Pancreas (tissue), 10 donors: ENCODE measurements around the gene CD36. TPM values are rescaled to one million over a fixed set of nuclear protein-coding genes. Genes with fewer than 3 reads are reported as not detected.
A peak's percentile ranks its signal among the peaks of the same experiment; 100 is the strongest.

Experiments used
- ATAC-seq, 4 donors: fragments of 200-7000 bp; cut with Tn5 transposase; one replicate each; pipeline versions ENCODE4 v1.8.0 to v1.9.1; 2020; ENCODE audit warnings: mild to moderate bottlenecking in 4 of 4, moderate library complexity in 4 of 4
- DNase-seq, 6 donors: peaks; one replicate each; pipeline ENCODE4 v3.0.0-alpha.2; 2020
- FAIRE-seq: peaks from 2 replicates; lab custom pipeline; 2012; peaks lifted over from hg19 to GRCh38; lab: Jason Lieb, UNC
- H3K27ac ChIP-seq, 4 donors: fragments of 200-600 bp; sonication (generic); 1 replicate in 3 of 4; 2 replicates in 1 of 4; pipeline versions ENCODE4 v1.5.0 to v1.8.0; 2020
- H3K27me3 ChIP-seq, 4 donors: fragments of 200-600 bp; one replicate each; pipeline ENCODE4 v1.8.0; 2021
- H3K36me3 ChIP-seq, 3 donors: fragments of 200-600 bp; sonication (generic) in 1 of 3; one replicate each; pipeline versions ENCODE4 v1.5.0 to v1.8.0; 2020 to 2021
- H3K4me1 ChIP-seq, 3 donors: fragments of 200-600 bp; one replicate each; pipeline ENCODE4 v1.8.0; 2021
- H3K4me3 ChIP-seq, 4 donors: fragments of 200-600 bp; sonication (generic) in 2 of 4; one replicate each; pipeline versions ENCODE4 v1.5.0 to v1.8.0; 2020 to 2021
- H3K9me3 ChIP-seq, 4 donors: fragments of 200-600 bp; one replicate each; pipeline ENCODE4 v1.8.0; 2021
- CTCF ChIP-seq, 4 donors: fragments of 200-600 bp; sonication (generic) in 3 of 4; IDR thresholded peaks; one replicate each; pipeline versions ENCODE4 v1.5.0 to v1.8.0; 2021; ENCODE audit warnings: antibody characterized with exemption in 4 of 4
- WGBS, 2 donors: extraction: QIAGEN DNeasy Blood & Tissue Kit; methylation state at CpG; one replicate each; pipeline ENCODE4 v1.1.7; 2013; 5-methylcytosine and 5-hydroxymethylcytosine counted together
- intact Hi-C, 3 donors: fragments of 100-400 bp; cut with DNase I; formaldehyde crosslinking; loops; one replicate each; pipeline versions ENCODE4 v1.11.1 to v1.14.2; 2022
- polyA plus RNA-seq, 2 donors: library from polyadenylated mRNA; stranded (reverse); fragments of 200-250 nt; gene quantifications; one replicate each; pipeline ENCODE4 v1.2.3, GENCODE V29; 2013
- total RNA-seq, 6 donors: library from RNA; stranded (reverse); fragmentation: NEBNext Ultra II Directional in 4 of 6; extraction: Animal tissue kit (Norgen Biotek cat#: 25700) in 4 of 6; gene quantifications; one replicate each; pipeline versions ENCODE4 v1.2.1 to v1.2.4, GENCODE V29; 2021 to 2023
- donor health status: healthy with polysubstance abuse.
- donor health status: DM: no; HTN: no; CAD: no; lungs with moderate emphysema.
- donor health status: DM: no; HTN: no; CAD: no.
- donor health status: control.
- donor health status: control.
- donor health status: Bipolar disorder and iron deficiency.
- donor health status: DM: yes; HTN: yes; CAD: no.
- donor health status: DM: no; HTN: no; CAD: no.
- donor health status: DM: no; HTN: no; CAD: no.
- donor health status: DM: yes; HTN: yes; CAD: no.

The CD36 gene
- total and polyA plus RNA-seq, 8 donors: 9.8 to 25.0 (median 16.3) TPM

- intact Hi-C loops: no loop called here
- peaks cover 23 to 42% (median 37%) of the 10 kb centered on the region in 3 donors for H3K4me1 ChIP-seq
- H3K9me3 ChIP-seq: no peaks in the 10 kb centered on the region
- ATAC-seq (peak; percentile 84 to 96 (median 94)), FAIRE-seq (no peak), DNase-seq (peak; percentile 44 to 83 (median 60))
- no peak overlapping the region for H3K4me3 ChIP-seq
- no peaks in the 10 kb centered on the region for H3K27me3 ChIP-seq
- H3K27ac ChIP-seq: peak overlapping the region in 1 of 4 donors; percentile 39
- no peak for TF ChIP-seq CTCF (IDR thresholded peaks at IDR 0.05)
- no peaks in the 10 kb centered on the region for H3K36me3 ChIP-seq
- 4 to 9% methylated on average over 2 of the region's 2 CpGs for WGBS, 2 donors
These were observed 26.7 kb upstream of the CD36 start for GRCh38 chr7:80611779-80612178.

- no peak overlapping the region for H3K27ac ChIP-seq
These were observed 25.6 kb upstream of the CD36 start for GRCh38 chr7:80612880-80613279.

GRCh38 chr7:80613519-80613918 is 24.9 kb upstream of the CD36 start:
- no peak overlapping the region for H3K27ac ChIP-seq
- no peak overlapping the region for H3K4me3 ChIP-seq
- no peak for DNase-seq
- no peak for TF ChIP-seq CTCF (IDR thresholded peaks at IDR 0.05)
- H3K4me1 ChIP-seq: peaks cover 17 to 35% (median 30%) of the 10 kb centered on the region in 3 donors
- intact Hi-C loops: no loop called here
- 88 to 94% methylated on average over 1 of the region's 1 CpG for WGBS, 2 donors
- no peak for FAIRE-seq
- no peaks in the 10 kb centered on the region for H3K27me3 ChIP-seq
- H3K36me3 ChIP-seq: no peaks in the 10 kb centered on the region
- no peak for ATAC-seq
- H3K9me3 ChIP-seq: no peaks in the 10 kb centered on the region

More at GRCh38 chr7:80612880-80613279, 25.6 kb upstream of the CD36 start:
- no peaks in the 10 kb centered on the region for H3K36me3 ChIP-seq
- FAIRE-seq (peak; percentile 73), ATAC-seq (no peak), DNase-seq (no peak)
- peaks cover 22 to 41% (median 37%) of the 10 kb centered on the region in 3 donors for H3K4me1 ChIP-seq
- H3K9me3 ChIP-seq: no peaks in the 10 kb centered on the region
- no peak overlapping the region for H3K4me3 ChIP-seq
- no peak for TF ChIP-seq CTCF (IDR thresholded peaks at IDR 0.05)
- intact Hi-C loops: no loop called here
- no peaks in the 10 kb centered on the region for H3K27me3 ChIP-seq

- ATAC-seq (no peak), DNase-seq (no peak), FAIRE-seq (no peak)
- intact Hi-C loops: no loop called here
- WGBS, 2 donors: 84 to 91% methylated on average over 5 of the region's 5 CpGs
- Histone ChIP-seq H3K27me3 (no peaks in the 10 kb centered on the region), H3K9me3 (no peaks in the 10 kb centered on the region), H3K27ac (no peak overlapping the region), H3K4me1 (peaks cover 3 to 21% (median 18%) of the 10 kb centered on the region in 3 donors), H3K4me3 (no peak overlapping the region), H3K36me3 (no peaks in the 10 kb centered on the region)
- TF ChIP-seq CTCF (IDR thresholded peaks at IDR 0.05): no peak
These were observed 23.6 kb upstream of the CD36 start for GRCh38 chr7:80614851-80615271.

- no peak for TF ChIP-seq CTCF (IDR thresholded peaks at IDR 0.05)
- Histone ChIP-seq H3K4me3 (no peak overlapping the region), H3K9me3 (no peaks in the 10 kb centered on the region), H3K4me1 (no peaks in the 10 kb centered on the region), H3K36me3 (no peaks in the 10 kb centered on the region), H3K27ac (no peak overlapping the region), H3K27me3 (no peaks in the 10 kb centered on the region)
- ATAC-seq: peak in 2 of 4 donors; percentile 56 to 60
- 57 to 80% methylated on average over 1 of the region's 1 CpG for WGBS, 2 donors
- intact Hi-C loops: no loop called here
- no peak for DNase-seq
- FAIRE-seq: no peak
These were observed 20.3 kb upstream of the CD36 start for GRCh38 chr7:80618096-80618495.
